ENCODE results near the gene MARCHF2.
"Not testable (repeated sequence)": the region's sequence is repeated elsewhere in the genome, so short reads cannot be mapped to it uniquely, and the experiment has no call there.

MARCHF2 gene

GRCh38 chr19:8410718-8411117, 2.4 kb upstream of the MARCHF2 start:
- not testable (repeated sequence) for DNase-seq (ENCODE audit: low spot score)

GRCh38 chr19:8413629-8413995, 507 bp downstream of the MARCHF2 start:
- no peak for DNase-seq (ENCODE audit: low spot score)

GRCh38 chr19:8416796-8417195, 3.7 kb downstream of the MARCHF2 start:
- no peak for DNase-seq (ENCODE audit: low spot score)

- DNase-seq (ENCODE audit: low spot score): no peak
Measured at GRCh38 chr19:8421484-8422461, 8.7 kb downstream of the MARCHF2 start.

- DNase-seq (ENCODE audit: low spot score): peak; percentile 58
Measured at GRCh38 chr19:8423817-8424223, 10.7 kb downstream of the MARCHF2 start.

GRCh38 chr19:8425331-8425730, 12.2 kb downstream of the MARCHF2 start:
- DNase-seq (ENCODE audit: low spot score): not testable (repeated sequence)

GRCh38 chr19:8426283-8426682, 13.2 kb downstream of the MARCHF2 start:
- no peak for DNase-seq (ENCODE audit: low spot score)

GRCh38 chr19:8429044-8429443, 15.9 kb downstream of the MARCHF2 start:
- DNase-seq (ENCODE audit: low spot score): no peak

GRCh38 chr19:8429826-8430225, 16.7 kb downstream of the MARCHF2 start:
- no peak for DNase-seq (ENCODE audit: low spot score)

- DNase-seq (ENCODE audit: low spot score): no peak
Measured at GRCh38 chr19:8430650-8431049, 17.5 kb downstream of the MARCHF2 start.

GRCh38 chr19:8438236-8438635, 25.1 kb downstream of the MARCHF2 start:
- DNase-seq (ENCODE audit: low spot score): no peak

GRCh38 chr19:8441725-8442544, 28.8 kb downstream of the MARCHF2 start:
- no peak for DNase-seq (ENCODE audit: low spot score)

GRCh38 chr19:8444140-8444676, 31.1 kb downstream of the MARCHF2 start:
- DNase-seq (ENCODE audit: low spot score): not testable (repeated sequence)

- DNase-seq (ENCODE audit: low spot score): peak; percentile 98
Measured at GRCh38 chr19:8444677-8445487, 31.8 kb downstream of the MARCHF2 start, which contains the start of gene HNRNPM. Gene HNRNPM (plus strand): TSS chr19:8444975. CDS start chr19:8444999, 24 bp downstream.

- DNase-seq (ENCODE audit: low spot score): peak; percentile 33
Measured at GRCh38 chr19:8445488-8446001, 32.4 kb downstream of the MARCHF2 start.

GRCh38 chr19:8446061-8446709, 33.1 kb downstream of the MARCHF2 start:
- DNase-seq (ENCODE audit: low spot score): no peak

- no peak for DNase-seq (ENCODE audit: low spot score)
Measured at GRCh38 chr19:8449830-8450229, 36.7 kb downstream of the MARCHF2 start.

GRCh38 chr19:8451377-8451776, 38.3 kb downstream of the MARCHF2 start:
- DNase-seq (ENCODE audit: low spot score): no peak

- no peak for DNase-seq (ENCODE audit: low spot score)
Measured at GRCh38 chr19:8451885-8452284, 38.8 kb downstream of the MARCHF2 start.

- no peak for DNase-seq (ENCODE audit: low spot score)
Measured at GRCh38 chr19:8452446-8453123, 39.5 kb downstream of the MARCHF2 start.
